NB4 (cell line): ENCODE data around the gene ZBTB6.

ENCODE experiments used
- DNase-seq: peaks from one replicate; pipeline ENCODE4 v3.0.0; 2010; ENCODE audit warnings: low read depth
- H3K4me3 ChIP-seq: one replicate; pipeline ENCODE4 v1.5.1; 2011; ENCODE audit warnings: mild to moderate bottlenecking, low read depth, low read length, moderate library complexity
- MYC ChIP-seq: IDR thresholded peaks from 2 replicates; pipeline ENCODE4 v1.6.1; 2011; ENCODE audit warnings: low read depth, low read length
- POLR2A ChIP-seq: IDR thresholded peaks from 2 replicates; pipeline ENCODE4 v1.6.1; 2011; ENCODE audit warnings: mild to moderate bottlenecking; ENCODE audit not compliant: insufficient read length; ENCODE audit errors: extremely low read depth
- TF ChIP-seq, protein P1 (sequence below): IDR thresholded peaks from 2 replicates; pipeline ENCODE4 v1.6.1; 2011; ENCODE audit warnings: low read depth, low read length
- TF ChIP-seq, protein P2 (sequence below): IDR thresholded peaks from one replicate; pipeline ENCODE4 v1.5.1; 2012; ENCODE audit warnings: low read depth, low read length

Gene ZBTB6

DNA sequence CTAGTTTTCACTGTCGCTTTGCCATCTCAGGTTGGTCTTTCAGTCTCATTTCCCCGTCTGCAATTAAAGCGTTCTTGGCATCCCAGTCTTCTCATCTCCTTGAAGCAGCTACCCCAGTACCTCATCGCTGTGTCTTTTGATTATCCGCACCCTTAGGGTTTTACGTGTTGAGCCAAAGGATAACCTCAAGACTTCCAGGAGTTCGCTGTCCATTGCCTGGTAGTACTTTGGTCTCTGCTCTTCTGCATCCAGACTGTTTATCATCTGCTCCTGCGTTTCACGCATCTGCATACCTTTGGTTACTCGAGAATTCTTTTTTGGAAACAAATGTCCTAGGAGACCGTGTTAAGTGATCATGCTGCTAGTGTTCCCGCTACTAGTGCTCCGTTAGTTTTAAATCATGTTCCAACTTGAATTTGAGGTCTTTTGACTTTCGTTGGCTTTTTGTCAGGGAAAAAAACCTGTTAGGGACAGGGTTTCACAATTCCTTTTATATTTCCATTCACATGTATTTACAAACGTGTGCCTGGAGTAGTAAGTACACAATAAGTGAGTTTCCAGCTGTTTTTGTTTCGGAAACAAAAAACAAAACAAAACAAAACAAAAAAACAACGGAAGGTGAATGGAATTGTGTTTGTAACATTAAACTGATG lies 28.6 kb upstream of the ZBTB6 start:
- H3K4me3 ChIP-seq, result peak overlapping the region; percentile 97
- DNase-seq, result peak; percentile 36
- TF ChIP-seq MYC, result no peak
- no peak for TF ChIP-seq POLR2A
- TF ChIP-seq, protein P1, sequence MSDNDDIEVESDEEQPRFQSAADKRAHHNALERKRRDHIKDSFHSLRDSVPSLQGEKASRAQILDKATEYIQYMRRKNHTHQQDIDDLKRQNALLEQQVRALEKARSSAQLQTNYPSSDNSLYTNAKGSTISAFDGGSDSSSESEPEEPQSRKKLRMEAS, result no peak
- TF ChIP-seq, protein P2, sequence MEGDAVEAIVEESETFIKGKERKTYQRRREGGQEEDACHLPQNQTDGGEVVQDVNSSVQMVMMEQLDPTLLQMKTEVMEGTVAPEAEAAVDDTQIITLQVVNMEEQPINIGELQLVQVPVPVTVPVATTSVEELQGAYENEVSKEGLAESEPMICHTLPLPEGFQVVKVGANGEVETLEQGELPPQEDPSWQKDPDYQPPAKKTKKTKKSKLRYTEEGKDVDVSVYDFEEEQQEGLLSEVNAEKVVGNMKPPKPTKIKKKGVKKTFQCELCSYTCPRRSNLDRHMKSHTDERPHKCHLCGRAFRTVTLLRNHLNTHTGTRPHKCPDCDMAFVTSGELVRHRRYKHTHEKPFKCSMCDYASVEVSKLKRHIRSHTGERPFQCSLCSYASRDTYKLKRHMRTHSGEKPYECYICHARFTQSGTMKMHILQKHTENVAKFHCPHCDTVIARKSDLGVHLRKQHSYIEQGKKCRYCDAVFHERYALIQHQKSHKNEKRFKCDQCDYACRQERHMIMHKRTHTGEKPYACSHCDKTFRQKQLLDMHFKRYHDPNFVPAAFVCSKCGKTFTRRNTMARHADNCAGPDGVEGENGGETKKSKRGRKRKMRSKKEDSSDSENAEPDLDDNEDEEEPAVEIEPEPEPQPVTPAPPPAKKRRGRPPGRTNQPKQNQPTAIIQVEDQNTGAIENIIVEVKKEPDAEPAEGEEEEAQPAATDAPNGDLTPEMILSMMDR, result no peak

GRCh38 chr9:122940749-122941581 lies 27.8 kb upstream of the ZBTB6 start, which contains the start of gene RABGAP1:
RABGAP1 (plus strand) TSS chr9:122941020; CDS start chr9:122957060, 16,040 bp downstream.
- peak; percentile 98 for DNase-seq
- H3K4me3 ChIP-seq, result peak within 1 kb of the TSS; percentile 97
- TF ChIP-seq, protein P2, result no peak
- TF ChIP-seq POLR2A, result peak; percentile 55
- peak; percentile 41; the same call in 1 of the 2 replicates for TF ChIP-seq MYC
- TF ChIP-seq, protein P1, result peak; percentile 42

DNA sequence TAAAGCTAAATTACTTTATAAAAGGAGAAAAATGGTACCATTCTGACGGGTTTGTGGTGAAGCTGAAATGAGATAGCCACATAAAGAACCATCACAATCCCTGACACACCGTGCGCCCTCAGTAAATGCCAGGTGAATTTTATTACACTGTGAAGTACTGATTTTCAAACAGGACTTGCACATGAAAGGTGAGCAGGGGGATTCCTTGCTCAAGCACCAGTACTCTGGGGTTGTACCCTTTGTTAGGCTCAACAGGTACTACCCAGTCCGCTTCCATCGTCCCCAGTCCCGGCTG lies 27.3 kb upstream of the ZBTB6 start:
- no peak for DNase-seq
- H3K4me3 ChIP-seq, result peak overlapping the region; percentile 54
- TF ChIP-seq, protein P2, result no peak
- no peak for TF ChIP-seq MYC
- TF ChIP-seq, protein P1, result no peak
- TF ChIP-seq POLR2A, result no peak

DNA sequence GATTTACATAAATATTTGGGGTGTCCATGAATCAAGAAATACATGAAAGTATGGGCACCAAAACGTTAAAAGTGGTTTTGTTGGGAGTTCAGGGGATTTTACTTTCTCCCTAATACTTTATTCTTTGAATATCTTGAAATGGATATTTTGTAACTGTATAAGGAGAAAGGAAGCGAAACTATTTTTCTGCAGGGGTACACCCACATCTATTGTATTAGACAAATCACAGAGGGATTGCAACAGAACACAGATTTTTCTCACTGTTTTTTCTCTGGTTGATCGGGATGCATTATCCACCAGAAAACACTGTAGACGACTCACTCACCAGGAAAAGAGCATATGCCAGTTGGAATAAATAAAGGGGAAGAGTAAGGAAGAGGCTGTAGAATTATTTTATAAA lies 26.5 kb upstream of the ZBTB6 start:
- H3K4me3 ChIP-seq, result no peak overlapping the region
- TF ChIP-seq MYC, result no peak
- TF ChIP-seq, protein P1, result no peak
- no peak for TF ChIP-seq POLR2A
- TF ChIP-seq, protein P2, result no peak
- DNase-seq, result no peak

DNA sequence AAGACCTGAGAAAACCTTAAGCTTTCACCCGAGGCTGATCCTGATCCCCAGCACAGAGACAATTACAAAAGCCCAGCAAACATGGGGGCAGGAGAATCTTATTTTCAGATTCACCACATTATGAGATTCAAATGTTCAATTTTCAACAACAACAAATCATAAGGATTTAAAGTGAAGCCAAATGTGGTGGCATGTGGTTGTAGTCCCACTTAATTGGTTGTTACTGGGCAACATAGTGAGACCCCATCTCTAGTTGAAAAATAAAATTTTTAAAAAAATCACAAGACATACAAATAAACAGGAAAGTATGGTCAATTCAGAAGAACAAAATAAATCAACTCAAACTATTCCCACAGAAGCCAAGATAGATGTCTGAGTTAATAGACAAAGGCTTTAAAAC lies 23.8 kb upstream of the ZBTB6 start:
- DNase-seq, result no peak
- H3K4me3 ChIP-seq, result no peak overlapping the region
- TF ChIP-seq POLR2A (no peak), MYC (no peak)
- TF ChIP-seq, protein P2, result no peak
- TF ChIP-seq, protein P1, result no peak
